OCI-M1 (cell line): Measurements from ENCODE around the gene OAF.
A peak's percentile ranks its signal among the peaks of the same experiment; 100 is the strongest.
"Not testable (repeated sequence)": the region's sequence is repeated elsewhere in the genome, so short reads cannot be mapped to it uniquely, and the experiment has no call there.

Source experiments
- DNase-seq: peaks from one replicate; lab custom pipeline; 2025; lab: John Stamatoyannopoulos, UW

OAF gene

GRCh38 chr11:120210626-120211521 lies at the start of gene OAF:
Gene OAF, plus strand, starts transcription at chr11:120211032. Its CDS starts 248 bp downstream, at chr11:120211280.
- DNase-seq: peak; percentile 91

GRCh38 chr11:120167659-120168058 lies 43.2 kb upstream of the OAF start:
- no peak for DNase-seq

- DNase-seq: no peak
Measured at GRCh38 chr11:120168108-120168959, 42.5 kb upstream of the OAF start.

GRCh38 chr11:120168960-120169681 lies 41.7 kb upstream of the OAF start:
- peak; percentile 77 for DNase-seq

GRCh38 chr11:120169981-120170698 lies 40.7 kb upstream of the OAF start:
- DNase-seq: no peak

GRCh38 chr11:120170741-120171261 lies 40.0 kb upstream of the OAF start:
- DNase-seq: no peak

- peak; percentile 80 for DNase-seq
Measured at GRCh38 chr11:120172054-120172911, 38.5 kb upstream of the OAF start.

- no peak for DNase-seq
Measured at GRCh38 chr11:120173019-120173705, 37.7 kb upstream of the OAF start.

GRCh38 chr11:120173807-120174206 lies 37.0 kb upstream of the OAF start:
- no peak for DNase-seq

GRCh38 chr11:120174866-120175265 lies 36.0 kb upstream of the OAF start:
- no peak for DNase-seq

- DNase-seq: no peak
Measured at GRCh38 chr11:120178561-120179056, 32.2 kb upstream of the OAF start.

GRCh38 chr11:120179057-120179672 lies 31.7 kb upstream of the OAF start:
- DNase-seq: no peak

- not testable (repeated sequence) for DNase-seq
Measured at GRCh38 chr11:120180063-120180462, 30.8 kb upstream of the OAF start.

GRCh38 chr11:120180551-120181232 lies 30.1 kb upstream of the OAF start:
- no peak for DNase-seq

- no peak for DNase-seq
Measured at GRCh38 chr11:120181376-120181975, 29.4 kb upstream of the OAF start.

GRCh38 chr11:120182372-120182771 lies 28.5 kb upstream of the OAF start:
- no peak for DNase-seq

GRCh38 chr11:120182790-120183491 lies 27.9 kb upstream of the OAF start:
- peak; percentile 70 for DNase-seq
